Esophagus squamous epithelium (tissue), 4 donors: Measurements from ENCODE around the gene CTSH.

Experiments
- CTCF ChIP-seq, 6 experiments: fragments of 450-650 bp in 4 of 6; fragments of 200-600 bp in 2 of 6; sonication (generic) in 2 of 6; IDR thresholded peaks; one replicate each; pipeline ENCODE4 v1.5.1; 2016 to 2019; ENCODE audit warnings: antibody characterized with exemption in 6 of 6, mild to moderate bottlenecking in 4 of 6, moderate library complexity in 4 of 6
- POLR2A ChIP-seq, 4 donors: fragments of 450-650 bp; IDR thresholded peaks; one replicate each; pipeline ENCODE4 v1.6.1; 2017; ENCODE audit warnings: antibody characterized with exemption in 4 of 4, mild to moderate bottlenecking in 4 of 4, moderate library complexity in 3 of 4

DNA sequence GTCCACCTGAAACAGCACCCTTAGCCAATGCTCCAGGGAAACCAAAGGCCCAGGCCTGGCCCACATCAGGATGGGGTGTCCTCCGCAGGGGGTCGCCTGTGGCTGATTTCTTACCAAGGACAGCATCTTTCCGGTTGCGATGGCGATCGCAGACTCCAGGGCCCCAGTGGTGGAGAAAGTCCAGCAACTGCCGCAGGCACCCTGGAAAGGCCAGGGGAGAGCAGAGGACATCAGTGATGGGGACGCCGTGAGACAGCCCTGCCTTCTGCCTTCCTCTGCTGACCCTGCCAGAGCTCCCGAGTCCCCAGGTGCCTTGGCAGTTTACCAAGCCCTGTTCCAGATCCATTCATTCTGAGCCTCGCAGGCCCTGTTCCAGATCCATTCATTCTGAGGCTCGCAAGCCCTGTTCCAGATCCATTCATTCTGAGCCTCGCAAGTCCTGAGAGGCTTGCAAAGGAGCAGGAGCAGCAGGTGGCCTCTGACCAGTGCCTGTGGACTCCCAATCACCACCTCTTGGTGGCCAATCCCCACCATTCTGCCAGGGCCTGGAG is 12.5 kb downstream of the CTSH start:
- TF ChIP-seq CTCF (IDR thresholded peaks at IDR 0.05) (no peak), POLR2A (IDR thresholded peaks at IDR 0.05) (no peak)
